Measurements from ENCODE around the gene ACSS3.
"Not testable (repeated sequence)": the region's sequence is repeated elsewhere in the genome, so short reads cannot be mapped to it uniquely, and the experiment has no call there.

The ACSS3 gene

DNA sequence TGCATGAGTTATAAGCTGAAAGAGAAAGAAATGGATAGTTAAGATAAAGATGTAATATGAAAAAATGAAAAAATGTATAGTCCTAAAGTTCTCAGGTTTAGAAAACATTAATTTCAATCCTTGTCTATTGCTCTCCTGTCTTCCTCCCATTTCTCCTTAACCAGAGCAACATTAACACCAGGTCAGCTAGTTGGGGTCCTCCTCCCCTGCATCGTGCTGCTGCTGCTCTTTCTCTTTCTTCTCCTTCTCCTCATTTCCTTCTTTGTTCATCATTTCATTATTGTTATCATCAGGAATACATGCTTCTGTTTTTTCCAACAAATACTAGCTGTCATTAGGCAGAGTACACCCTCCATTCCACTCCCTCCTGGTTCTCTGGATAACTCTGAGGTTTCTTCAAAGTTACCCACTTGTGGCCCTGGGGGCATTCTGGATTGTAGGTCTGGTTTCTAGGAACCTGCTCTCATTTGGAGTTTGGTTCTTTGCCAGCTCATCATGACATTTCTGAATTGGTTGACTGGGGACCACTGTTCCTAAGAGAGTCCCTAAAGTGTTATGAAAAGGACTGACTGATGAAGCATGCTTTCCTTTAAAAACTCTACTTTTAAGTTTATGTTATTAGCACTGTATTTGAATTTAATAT is 17.0 kb downstream of the ACSS3 start:
- DNase-seq (ENCODE audit: low spot score): no peak

DNA sequence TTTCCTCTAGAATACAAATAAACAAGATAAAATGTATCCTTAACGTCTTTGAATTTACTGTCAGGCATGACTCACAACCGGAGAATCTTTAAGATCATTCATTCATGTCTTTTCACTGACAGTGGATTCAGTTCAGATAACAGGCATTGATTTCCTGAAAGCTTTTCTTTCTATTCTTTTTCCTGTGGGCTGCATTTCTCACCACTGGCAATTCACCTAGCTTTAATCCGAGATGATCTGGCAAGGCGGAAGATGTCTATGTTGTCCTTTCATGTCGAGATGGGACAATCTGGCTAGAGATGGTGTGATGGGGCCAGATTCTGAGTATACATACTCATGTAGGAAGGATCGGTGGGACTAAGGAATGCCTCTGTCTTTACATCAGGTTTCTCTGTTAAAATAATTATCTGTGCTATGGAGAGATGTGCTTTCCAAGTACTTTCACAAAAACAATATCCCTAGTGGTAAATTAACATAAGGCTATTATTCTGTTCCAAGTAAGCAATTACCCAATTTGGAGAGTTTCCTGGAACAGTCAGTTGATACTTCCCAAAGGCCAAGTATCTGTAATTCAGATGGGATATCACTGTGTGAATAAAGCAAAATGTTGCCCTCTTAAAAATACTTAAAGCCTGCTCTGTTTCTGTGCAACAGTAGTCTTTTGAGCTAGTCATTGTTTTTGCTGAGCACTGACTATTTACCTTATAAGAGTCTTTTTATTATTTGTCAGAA is 17.8 kb downstream of the ACSS3 start:
- peak; percentile 20 for DNase-seq (ENCODE audit: low spot score)

- no peak for DNase-seq (ENCODE audit: low spot score)
These were observed 27.8 kb downstream of the ACSS3 start for GRCh38 chr12:81105687-81106086.

GRCh38 chr12:81114226-81114625 is 36.3 kb downstream of the ACSS3 start:
- no peak for DNase-seq (ENCODE audit: low spot score)

DNA sequence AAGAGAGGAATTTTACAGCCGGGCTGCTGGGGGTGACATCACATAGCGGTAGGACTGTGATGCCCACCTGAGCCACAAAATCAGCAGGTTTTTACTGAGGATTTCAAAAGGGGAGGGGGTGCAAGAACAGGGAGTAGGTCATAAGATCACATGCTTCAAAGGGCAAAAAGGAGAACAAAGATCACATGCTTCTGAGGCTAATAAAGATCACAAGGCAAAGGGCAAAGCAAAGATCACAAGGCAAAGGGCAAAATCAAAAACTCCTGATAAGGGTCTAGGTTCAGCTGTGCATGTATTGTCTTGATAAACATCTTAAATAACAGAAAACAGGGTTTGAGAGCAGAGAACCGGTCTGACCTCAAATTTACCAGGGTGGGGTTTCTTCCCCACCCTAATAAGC is 41.2 kb downstream of the ACSS3 start:
- DNase-seq (ENCODE audit: low spot score): not testable (repeated sequence)

- DNase-seq (ENCODE audit: low spot score): no peak
These were observed 43.1 kb downstream of the ACSS3 start for GRCh38 chr12:81120961-81121360.

DNA sequence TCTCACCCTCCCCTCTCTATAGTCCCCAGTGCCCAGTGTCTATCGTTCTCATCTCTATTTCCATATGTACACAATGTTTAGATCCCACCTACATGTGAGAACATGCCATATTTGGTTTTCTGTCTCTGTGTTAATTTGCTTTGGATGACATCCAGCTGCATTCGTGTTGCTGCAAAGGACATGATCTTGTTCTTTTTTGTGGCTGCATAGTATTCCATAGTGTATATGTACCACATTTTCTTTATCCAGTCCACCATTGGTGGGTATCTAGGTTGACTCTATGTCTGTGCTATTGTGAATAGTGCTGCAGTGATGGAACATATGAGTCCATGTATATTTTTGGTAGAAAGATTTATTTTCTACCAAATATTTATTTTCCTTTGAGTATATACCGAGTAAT is 45.7 kb downstream of the ACSS3 start:
- no peak for DNase-seq (ENCODE audit: low spot score)

DNA sequence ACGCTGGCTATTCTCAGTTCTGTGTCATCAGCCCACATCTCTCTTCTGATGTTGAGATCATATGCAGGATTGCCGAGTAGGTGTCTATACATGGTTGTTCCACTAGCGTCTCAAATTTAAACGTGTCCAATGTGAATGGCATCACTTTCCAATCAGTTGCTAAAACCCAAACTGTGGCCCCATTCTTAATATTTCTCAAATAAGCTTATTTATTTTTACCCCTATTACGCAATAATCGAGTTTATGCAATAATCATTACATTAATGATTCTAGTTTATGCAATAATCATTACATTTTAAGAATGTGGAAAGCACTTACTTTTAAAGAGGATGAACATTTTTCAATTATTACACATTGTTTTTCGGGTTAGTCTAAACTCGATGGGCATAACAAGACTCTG is 47.8 kb downstream of the ACSS3 start:
- DNase-seq (ENCODE audit: low spot score): no peak

- peak; percentile 12 for DNase-seq (ENCODE audit: low spot score)
These were observed 51.2 kb downstream of the ACSS3 start for GRCh38 chr12:81128930-81129554.

DNA sequence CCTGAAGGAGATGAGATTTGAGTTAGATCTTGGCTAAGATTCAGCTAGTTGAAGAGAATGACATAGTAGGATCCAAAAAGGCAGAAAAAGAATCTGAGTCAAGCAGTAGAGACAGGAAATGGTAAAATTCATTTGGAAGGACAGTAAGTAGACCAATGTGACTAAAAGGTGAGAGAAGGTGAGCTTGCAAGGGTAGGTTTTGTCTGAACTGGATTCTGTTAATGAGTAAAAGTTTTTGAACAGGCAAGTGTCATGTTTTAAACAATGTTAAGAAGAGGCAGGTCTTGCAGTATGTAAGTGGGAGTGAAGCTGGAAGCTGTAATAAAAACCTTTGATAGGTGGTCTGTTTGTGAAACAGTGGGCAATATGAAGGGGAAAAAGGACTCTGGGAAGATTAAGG is 58.6 kb downstream of the ACSS3 start:
- DNase-seq (ENCODE audit: low spot score): no peak

DNA sequence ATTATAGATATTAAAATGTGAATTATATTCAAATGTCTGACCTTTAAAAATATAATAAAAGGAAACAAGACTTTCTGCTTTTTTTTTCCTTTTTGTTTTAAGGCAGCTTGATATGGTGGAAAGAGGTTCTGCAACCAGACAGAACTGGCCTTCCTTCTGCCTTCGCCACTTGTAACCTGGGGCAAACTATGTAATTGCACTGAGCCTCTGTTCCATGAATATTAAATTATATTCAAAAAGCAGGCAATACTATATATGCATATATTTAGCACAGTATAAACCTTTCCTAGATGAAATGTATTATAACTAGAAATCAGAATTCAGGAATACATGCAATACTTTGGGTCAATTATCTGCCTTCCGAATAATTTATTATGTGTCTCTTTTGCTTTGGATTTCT is 59.9 kb downstream of the ACSS3 start:
- no peak for DNase-seq (ENCODE audit: low spot score)

GRCh38 chr12:81141217-81141616 is 63.3 kb downstream of the ACSS3 start:
- no peak for DNase-seq (ENCODE audit: low spot score)

GRCh38 chr12:81143057-81143456 is 65.2 kb downstream of the ACSS3 start:
- DNase-seq (ENCODE audit: low spot score): no peak

DNA sequence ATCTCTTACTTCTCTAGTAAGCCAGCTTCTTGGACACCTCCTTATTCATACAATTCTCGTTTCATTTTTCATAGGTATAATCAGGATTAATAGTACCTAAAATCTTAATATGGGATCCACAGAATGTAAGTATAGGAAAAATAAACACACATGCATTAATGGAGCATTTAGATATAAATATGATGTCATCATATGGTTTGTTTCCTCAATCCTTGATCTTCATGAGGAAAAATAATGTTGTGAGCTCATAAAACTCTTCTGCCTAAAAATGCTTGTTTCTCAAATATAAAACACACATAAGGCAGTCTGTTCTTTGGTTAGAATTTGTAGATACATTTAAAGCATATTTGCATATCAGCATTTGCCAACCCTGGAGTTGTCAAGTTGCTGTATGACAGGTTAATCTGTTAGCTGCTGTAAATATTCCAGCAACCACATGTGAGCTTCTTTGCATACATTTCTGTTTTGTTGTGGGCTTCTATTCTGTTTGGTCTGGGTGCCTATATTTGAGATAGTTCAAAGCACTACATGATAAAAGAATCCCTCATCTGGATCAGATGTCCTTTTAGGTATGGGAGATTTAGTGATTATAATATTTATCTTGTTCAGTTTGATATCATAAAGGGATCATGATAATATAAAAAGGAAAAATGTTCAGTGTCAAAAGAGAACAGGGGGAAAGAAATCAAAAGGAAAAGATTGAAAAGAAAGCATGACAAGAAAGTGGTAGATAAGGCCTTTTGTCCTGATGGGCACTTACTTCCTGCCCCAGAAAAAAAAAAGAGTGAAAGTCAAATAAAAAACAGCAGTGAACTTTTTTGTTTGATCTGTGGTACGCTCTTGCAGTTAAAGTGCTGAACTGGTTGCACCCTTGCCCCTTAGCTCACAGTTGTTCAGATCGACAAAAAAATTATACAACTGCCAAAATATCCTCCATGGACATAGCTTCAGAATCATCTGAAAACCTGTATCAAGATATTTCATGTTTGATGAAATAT is 68.6 kb downstream of the ACSS3 start:
- no peak for DNase-seq (ENCODE audit: low spot score)

- no peak for DNase-seq (ENCODE audit: low spot score)
These were observed 69.5 kb downstream of the ACSS3 start for GRCh38 chr12:81147292-81147919.

- no peak for DNase-seq (ENCODE audit: low spot score)
These were observed 72.5 kb downstream of the ACSS3 start for GRCh38 chr12:81150382-81150781.

DNA sequence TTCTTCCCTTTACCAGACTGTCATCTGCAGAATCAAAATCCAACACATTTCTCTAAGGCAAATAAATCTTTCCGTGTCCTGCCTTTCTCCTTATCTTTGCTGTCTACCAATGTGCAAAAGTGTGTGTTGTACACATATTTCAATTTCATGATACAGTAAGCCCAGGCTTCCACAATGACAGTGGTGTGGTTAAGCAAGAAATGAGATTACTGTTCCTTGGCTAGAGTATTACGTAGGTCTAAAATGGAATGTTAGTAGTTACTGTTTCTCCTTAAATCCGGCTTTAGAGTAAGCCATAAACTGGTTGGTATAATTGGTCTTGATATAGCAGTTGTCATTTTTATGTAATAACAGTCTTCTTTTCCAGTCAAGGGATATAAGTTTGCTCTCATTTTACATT is 82.0 kb downstream of the ACSS3 start:
- no peak for DNase-seq (ENCODE audit: low spot score)

- no peak for DNase-seq (ENCODE audit: low spot score)
These were observed 83.8 kb downstream of the ACSS3 start for GRCh38 chr12:81161680-81162079.

DNA sequence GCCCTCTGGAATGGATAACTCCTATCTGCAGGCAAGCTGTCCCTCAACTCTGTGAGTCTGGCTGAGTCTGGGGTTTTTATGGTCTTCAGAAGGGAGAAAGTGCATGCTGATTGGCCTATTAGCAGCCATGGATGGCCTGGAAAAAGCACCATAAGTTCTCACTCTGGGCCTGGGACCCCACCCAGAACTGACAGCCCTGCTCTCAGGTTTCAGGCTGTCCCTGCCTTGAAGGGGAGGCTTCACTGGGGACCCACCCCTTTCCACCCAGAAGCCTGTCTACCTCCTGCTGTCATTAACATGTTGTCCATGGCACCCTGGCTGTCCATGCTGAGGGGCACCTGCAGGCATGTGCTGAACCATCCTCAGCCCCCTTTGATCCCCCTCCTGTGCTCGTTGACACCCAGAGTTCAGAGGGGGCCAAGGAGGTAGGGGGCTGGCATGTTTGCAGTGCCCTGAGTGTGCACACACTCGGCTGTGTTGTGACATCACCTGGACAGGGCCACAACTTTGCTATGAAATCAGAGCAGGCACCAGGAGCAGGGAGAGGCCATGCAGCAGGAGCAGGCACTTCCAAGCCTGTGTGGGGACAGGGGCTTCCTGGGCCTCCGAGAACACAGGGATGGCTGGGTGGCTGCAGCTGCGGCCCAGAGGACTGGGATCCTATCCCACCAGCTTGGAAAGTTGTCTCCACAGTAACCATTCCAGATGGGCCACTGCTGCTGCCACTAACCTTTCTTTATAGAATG is 84.7 kb downstream of the ACSS3 start:
- DNase-seq (ENCODE audit: low spot score): no peak

DNA sequence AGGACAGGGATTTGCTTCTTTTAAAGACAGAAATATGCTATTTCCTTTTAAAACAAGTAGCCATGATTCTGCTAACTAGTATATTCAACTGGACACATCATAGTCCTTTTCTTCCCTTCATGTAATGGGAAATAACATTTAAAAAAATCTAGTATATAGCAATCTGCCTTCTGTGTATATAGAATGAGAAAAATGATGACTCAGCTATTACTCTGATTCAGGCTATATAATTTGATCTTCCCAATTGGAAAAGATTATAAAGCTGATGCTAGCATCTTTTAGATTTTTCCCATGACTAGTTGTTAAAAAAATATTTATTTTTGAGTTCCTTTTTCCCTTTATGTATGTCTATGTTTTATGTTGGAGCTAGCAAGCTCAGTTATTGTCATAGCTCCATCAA is 86.9 kb downstream of the ACSS3 start:
- DNase-seq (ENCODE audit: low spot score): no peak

- no peak for DNase-seq (ENCODE audit: low spot score)
These were observed 88.9 kb downstream of the ACSS3 start for GRCh38 chr12:81166790-81167189.

All from globus pallidus (tissue), 1 donor.